ENCODE data around the gene NMNAT2. TPM values are rescaled to one million over a fixed set of nuclear protein-coding genes. Genes with fewer than 3 reads are reported as not detected.

NMNAT2 gene
- total RNA-seq, 1 donor from 2014 or later, result 5.3 TPM

GRCh38 chr1:183366116-183366515, 52.1 kb downstream of the NMNAT2 start:
- DNase-seq (ENCODE audit: low read depth), result no peak

GRCh38 chr1:183365676-183366075, 52.5 kb downstream of the NMNAT2 start:
- DNase-seq (ENCODE audit: low read depth), result peak; percentile 46

DNA sequence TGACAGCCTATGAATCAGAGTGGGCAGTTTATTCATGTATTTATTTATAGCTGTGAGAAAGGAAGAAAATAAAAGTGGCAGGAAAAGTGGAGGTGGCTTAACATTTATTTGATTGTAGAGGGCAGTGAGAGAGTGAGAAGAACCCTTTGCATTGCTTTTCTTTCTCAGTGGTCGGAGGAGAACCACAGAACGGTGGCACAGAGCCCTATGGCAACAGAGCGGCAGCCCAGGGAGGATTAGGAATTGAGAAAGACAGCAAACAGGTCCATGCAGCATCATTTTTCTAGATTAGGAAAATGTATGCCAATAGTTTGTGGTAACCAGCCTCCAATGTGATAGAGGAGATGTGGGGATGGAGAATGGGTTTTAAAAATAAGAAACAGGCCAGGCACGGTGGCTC, 53.1 kb downstream of the NMNAT2 start:
- DNase-seq (ENCODE audit: low read depth), result peak; percentile 21

- no peak for DNase-seq (ENCODE audit: low read depth)
Observed at GRCh38 chr1:183363972-183364371, 54.2 kb downstream of the NMNAT2 start.

DNA sequence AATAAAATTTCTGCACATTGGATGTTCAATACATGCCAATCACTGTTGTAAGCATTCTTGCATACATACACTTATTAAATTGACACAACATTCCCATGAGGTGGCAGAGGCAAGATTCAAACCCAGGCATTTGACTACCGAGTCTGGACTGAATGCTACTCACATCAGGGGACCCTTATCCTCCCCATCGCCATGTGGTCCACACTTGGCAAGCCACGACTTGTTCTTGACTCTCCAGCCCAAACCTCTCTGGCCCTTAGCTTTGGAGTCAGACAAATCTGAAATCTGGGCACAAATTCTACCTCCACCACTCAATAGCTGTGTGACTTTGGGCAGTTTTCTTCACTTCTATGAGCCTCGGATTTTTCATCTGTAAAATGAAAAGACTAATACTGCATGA, 57.1 kb downstream of the NMNAT2 start:
- no peak for DNase-seq (ENCODE audit: low read depth)

DNA sequence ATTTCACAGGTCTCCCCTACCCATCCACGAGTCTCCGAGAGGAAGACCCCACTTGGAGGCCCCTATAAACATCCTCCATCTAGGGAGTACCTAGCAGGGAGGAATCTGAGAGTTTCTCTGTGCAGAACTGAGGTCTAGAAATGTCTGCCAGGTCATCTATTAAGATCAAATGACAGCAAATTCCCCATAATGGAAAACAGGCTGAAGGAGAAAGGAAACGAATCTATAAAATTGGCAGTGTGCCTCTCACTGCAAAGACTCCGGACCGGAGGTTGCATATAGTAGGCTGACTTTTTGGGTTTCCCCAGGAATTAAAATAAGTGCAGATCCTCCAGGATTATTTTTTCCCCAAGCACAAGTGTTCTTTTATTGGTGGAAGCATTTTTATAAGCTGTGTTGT, 57.7 kb downstream of the NMNAT2 start:
- DNase-seq (ENCODE audit: low read depth), result no peak

DNA sequence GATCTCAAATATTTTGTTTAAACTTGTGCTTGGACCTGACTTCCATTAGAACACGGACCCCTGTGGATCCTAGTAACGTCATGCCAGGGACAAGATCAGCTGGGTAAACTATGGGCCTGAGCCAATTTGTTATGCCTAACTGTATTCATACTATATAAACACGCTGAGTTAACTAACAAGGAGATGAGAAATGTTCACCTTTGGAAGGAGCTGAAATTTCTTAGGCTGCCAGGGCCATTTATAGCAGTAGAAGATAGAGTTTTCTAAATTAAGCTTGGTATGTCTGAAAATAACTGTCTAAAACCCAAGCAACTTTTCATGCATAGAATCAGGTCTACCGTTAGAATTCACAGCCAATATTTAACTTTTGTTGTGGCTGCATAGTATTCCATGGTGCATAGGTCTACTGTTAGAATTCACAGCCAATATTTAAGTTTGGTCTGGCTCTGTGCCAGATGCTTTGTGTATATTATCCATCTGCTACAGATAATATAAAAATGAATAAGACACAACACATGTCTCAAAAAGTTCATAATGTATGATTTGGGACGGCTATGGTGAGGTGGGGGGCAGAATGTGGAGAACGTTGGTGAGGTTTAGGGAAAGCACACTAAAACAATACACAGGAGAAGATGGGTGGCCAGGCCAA, 61.5 kb downstream of the NMNAT2 start:
- DNase-seq (ENCODE audit: low read depth), result no peak

DNA sequence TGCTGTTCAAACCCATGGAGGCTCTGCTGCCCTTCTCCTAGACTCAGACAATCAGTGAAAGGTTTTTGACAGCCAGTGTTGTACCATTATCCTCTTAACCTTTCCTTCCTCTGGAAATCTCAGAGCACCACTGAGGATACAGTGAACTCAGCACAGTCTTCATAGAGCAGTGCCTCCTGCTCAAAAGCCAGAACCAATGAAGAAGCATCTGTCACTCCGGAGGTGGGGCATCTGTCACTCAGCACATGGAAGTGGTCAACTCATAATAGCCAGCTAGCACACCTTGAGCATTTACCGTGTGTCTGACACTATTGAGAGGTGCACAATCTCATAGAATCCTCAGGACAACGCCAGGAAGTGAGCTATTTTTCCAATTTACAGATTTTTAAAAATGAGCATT, 62.4 kb downstream of the NMNAT2 start:
- DNase-seq (ENCODE audit: low read depth), result no peak

DNA sequence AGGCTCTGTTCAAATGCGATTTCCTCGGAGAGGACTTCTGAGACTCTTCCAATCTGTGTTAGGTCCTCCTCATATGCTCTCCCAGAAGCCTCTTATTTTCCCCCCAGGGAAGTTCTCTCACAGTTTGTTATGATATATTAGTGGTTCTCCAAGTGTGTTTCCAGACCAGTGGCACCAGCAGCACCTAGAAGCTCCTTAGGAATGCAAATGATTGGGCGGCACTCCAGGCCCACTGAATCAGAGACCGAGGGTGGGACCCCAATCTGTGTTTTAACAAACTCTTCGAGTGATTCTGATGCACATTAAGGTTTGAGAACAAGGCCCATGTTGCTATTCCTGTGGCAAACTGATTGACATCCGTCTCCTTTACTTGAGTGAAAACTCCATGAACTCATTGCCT, 63.0 kb downstream of the NMNAT2 start:
- DNase-seq (ENCODE audit: low read depth), result no peak

- no peak for DNase-seq (ENCODE audit: low read depth)
Observed at GRCh38 chr1:183353597-183353996, 64.6 kb downstream of the NMNAT2 start.

- peak; percentile 56 for DNase-seq (ENCODE audit: low read depth)
Observed at GRCh38 chr1:183349201-183349711, 68.9 kb downstream of the NMNAT2 start.

DNA sequence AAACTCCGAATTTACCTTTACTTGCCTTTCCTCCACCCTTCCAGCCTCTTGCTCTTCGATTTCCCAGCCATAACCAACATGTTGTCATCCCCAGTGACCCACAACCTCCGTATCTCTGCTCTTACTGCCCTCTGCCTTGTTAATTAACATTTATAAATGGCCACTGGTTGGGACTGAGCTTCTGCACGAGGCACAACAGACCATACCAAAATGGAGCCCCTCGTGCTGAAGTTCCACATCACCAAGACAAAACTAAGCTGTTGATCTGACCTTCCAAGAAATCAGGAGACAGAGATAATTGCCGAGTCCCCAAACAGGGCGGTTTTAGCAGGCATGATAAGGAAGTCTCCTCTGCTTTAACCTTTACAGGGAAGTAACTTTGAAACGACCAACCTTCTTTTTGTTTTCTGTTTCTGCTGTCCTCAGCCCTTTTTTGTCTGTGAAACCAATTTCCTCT, 71.9 kb downstream of the NMNAT2 start:
- no peak for DNase-seq (ENCODE audit: low read depth)

- no peak for DNase-seq (ENCODE audit: low read depth)
Observed at GRCh38 chr1:183339556-183340167, 78.5 kb downstream of the NMNAT2 start.

DNA sequence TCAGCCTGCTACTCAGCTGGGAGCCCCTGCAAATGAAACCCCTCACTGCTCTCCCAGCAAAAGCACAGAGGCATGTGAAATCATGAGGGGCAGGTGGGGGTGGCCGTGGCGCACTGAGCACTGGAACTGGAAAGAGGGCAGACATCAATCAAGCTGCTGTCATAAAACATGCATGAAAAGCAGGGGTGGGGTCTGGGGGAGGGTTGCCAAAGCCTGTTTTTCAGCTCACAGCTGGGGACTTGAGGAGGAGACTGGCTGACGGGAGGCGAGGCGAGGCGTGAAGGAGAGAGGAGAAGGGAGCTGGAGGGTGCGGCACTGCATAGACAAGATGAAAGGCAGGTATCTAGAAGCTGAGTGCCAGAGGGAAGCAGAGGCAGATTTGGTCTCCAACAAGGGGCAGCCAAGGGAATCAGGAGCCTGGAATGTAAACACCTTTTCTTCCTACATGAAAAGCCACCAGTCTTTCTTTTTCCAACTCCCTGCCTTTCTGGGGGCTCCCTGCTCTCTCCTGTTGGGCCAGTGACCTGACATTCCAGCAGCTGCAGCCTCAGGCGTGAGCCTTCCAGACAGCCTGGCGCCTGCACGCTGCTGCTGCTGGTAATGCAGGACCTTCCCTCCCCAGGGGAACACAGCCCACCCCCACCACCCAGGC, 87.0 kb downstream of the NMNAT2 start:
- DNase-seq (ENCODE audit: low read depth), result no peak

DNA sequence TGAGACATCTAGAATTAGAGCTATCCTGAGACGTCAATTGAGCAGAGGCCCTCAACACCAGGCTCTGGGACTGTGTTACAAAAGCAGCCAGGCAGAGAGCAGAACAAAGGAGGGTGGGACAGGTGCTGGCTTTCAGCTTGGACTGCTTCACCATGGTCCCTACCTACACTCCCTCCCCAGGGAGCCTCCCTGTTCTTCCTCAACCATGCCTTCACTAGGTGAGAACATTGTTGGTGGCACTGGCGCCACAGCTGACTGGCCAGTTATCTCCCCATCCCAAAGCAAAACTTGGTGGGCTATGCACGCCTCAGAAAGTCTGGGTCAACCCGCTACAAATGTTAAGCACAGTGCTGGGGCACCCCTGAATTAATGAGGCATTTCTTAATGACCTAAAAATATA, 87.8 kb downstream of the NMNAT2 start:
- no peak for DNase-seq (ENCODE audit: low read depth)

- no peak for DNase-seq (ENCODE audit: low read depth)
Observed at GRCh38 chr1:183328371-183328770, 89.8 kb downstream of the NMNAT2 start.

- no peak for DNase-seq (ENCODE audit: low read depth)
Observed at GRCh38 chr1:183327434-183328290, 90.5 kb downstream of the NMNAT2 start.

GRCh38 chr1:183323849-183324683, 94.1 kb downstream of the NMNAT2 start:
- no peak for DNase-seq (ENCODE audit: low read depth)

- DNase-seq (ENCODE audit: low read depth), result no peak
Observed at GRCh38 chr1:183319606-183320005, 98.6 kb downstream of the NMNAT2 start.

DNA sequence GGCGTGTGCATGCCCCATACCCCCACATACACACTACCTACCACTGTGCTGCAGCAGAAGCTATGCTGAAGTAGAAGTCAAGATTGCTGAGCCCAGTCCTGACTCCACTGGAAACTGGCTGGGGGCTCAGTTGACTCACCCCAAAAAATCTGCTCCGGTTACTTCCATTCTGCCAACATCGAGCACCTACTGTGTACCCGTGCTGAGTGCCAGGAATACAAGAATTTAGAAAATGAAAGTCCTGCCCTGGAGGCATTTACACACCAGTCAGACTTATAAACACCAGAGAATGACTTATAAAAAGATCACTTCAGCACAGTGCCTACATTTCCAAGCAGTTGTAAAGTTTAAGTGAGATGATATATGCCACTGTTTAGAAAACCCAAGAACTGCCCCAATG, 99.1 kb downstream of the NMNAT2 start:
- no peak for DNase-seq (ENCODE audit: low read depth)

- peak; percentile 92 for DNase-seq (ENCODE audit: low read depth)
Observed at GRCh38 chr1:183318433-183318832, 99.7 kb downstream of the NMNAT2 start.
